PC-3 (cell line): Measurements from ENCODE around the gene PKNOX2. TPM values are rescaled to one million over a fixed set of nuclear protein-coding genes. Genes with fewer than 3 reads are reported as not detected.
A peak's percentile ranks its signal among the peaks of the same experiment; 100 is the strongest.

Source experiments
- ATAC-seq: fragments of 200-7000 bp; cut with Tn5 transposase; 2 replicates; pipeline ENCODE4 v1.9.1; 2020; ENCODE audit warnings: mild to moderate bottlenecking, moderate library complexity
- BruUV-seq: library from RNA; stranded (reverse); fragments of 400-500 nt; replicated peaks from 2 replicates; lab custom pipeline; 2021; lab: Mats Ljungman, UMichigan
- CTCF ChIA-PET: fragments of 300-600 bp; sonication (Branson Sonifier 250); formaldehyde crosslinking; loops from one replicate; lab custom pipeline; 2022; ENCODE audit warnings: antibody characterized with exemption; lab: Charles Lee
- POLR2A ChIA-PET: fragments of 300-600 bp; sonication (Branson Sonifier 250); formaldehyde crosslinking; loops from one replicate; lab custom pipeline; 2022; ENCODE audit warnings: antibody characterized with exemption; ENCODE audit not compliant: unreplicated experiment; lab: Charles Lee
- DNase-seq: peaks from one replicate; pipeline ENCODE4 v3.0.0-alpha.2; 2015
- H2AFZ ChIP-seq: fragments of 300-600 bp; sonication (generic); 2 replicates; pipeline ENCODE4 v1.6.0; 2016; ENCODE audit warnings: antibody characterized with exemption, low read length
- H3F3A ChIP-seq: fragments of 300-600 bp; sonication (generic); one replicate; pipeline ENCODE4 v1.6.0; 2017; ENCODE audit warnings: antibody characterized with exemption, low read length, control low read depth, mild to moderate bottlenecking; ENCODE audit not compliant: unreplicated experiment
- H3K27ac ChIP-seq: fragments of 300-600 bp; sonication (generic); 2 replicates; pipeline ENCODE4 v1.5.1; 2016; ENCODE audit warnings: mild to moderate bottlenecking, low read length
- H3K27me3 ChIP-seq: fragments of 300-600 bp; sonication (generic); 2 replicates; pipeline ENCODE4 v1.6.1; 2016; ENCODE audit warnings: low read length, mixed read lengths
- H3K36me3 ChIP-seq: fragments of 300-600 bp; sonication (generic); 2 replicates; pipeline ENCODE4 v1.6.1; 2016; ENCODE audit warnings: low read depth, mixed run types, low read length, mixed read lengths
- H3K4me1 ChIP-seq: fragments of 300-600 bp; sonication (generic); 2 replicates; pipeline ENCODE4 v1.5.1; 2016; ENCODE audit warnings: low read length; ENCODE audit not compliant: insufficient read depth
- H3K4me2 ChIP-seq: fragments of 300-600 bp; sonication (generic); 2 replicates; pipeline ENCODE4 v1.6.0; 2016; ENCODE audit warnings: low read length
- H3K4me3 ChIP-seq: fragments of 300-600 bp; sonication (generic); 2 replicates; pipeline ENCODE4 v1.5.1; 2016; ENCODE audit warnings: mild to moderate bottlenecking, low read length, mixed read lengths
- H3K79me2 ChIP-seq: fragments of 300-600 bp; sonication (generic); 2 replicates; pipeline ENCODE4 v1.6.1; 2017; ENCODE audit warnings: low read length, mixed read lengths
- H3K9ac ChIP-seq: fragments of 300-600 bp; sonication (generic); 2 replicates; pipeline ENCODE4 v1.6.0; 2016; ENCODE audit warnings: mild to moderate bottlenecking, low read length
- H3K9me2 ChIP-seq: fragments of 300-600 bp; sonication (generic); replicated peaks from 2 replicates; pipeline ENCODE4 v1.6.1; 2016; ENCODE audit warnings: mixed run types, low read length, mixed read lengths
- H3K9me3 ChIP-seq: fragments of 300-600 bp; sonication (generic); 2 replicates; pipeline ENCODE4 v1.6.1; 2016; ENCODE audit warnings: low read length, mixed read lengths
- H4K20me1 ChIP-seq: fragments of 300-600 bp; sonication (generic); 2 replicates; pipeline ENCODE4 v1.6.1; 2016; ENCODE audit warnings: low read length, mixed read lengths
- CTCF ChIP-seq: fragments of 300-600 bp; sonication (generic); conservative IDR thresholded peaks from 2 replicates; pipeline ENCODE4 v1.5.1; 2017; ENCODE audit warnings: antibody characterized with exemption, low read depth, mild to moderate bottlenecking, low read length
- EZH2 ChIP-seq: fragments of 300-600 bp; sonication (generic); IDR thresholded peaks from one replicate; pipeline ENCODE4 v1.6.1; 2017; ENCODE audit warnings: antibody characterized with exemption, mild to moderate bottlenecking, low read length; ENCODE audit not compliant: unreplicated experiment
- EZH2phosphoT487 ChIP-seq: fragments of 300-600 bp; sonication (generic); IDR thresholded peaks from 2 replicates; pipeline ENCODE4 v1.6.1; 2018; ENCODE audit warnings: mild to moderate bottlenecking, antibody characterized with exemption, low read length, borderline replicate concordance
- intact Hi-C: fragments of 100-400 bp; cut with micrococcal nuclease; formaldehyde crosslinking; loops from 2 replicates; pipeline ENCODE4 v1.9.0; 2023
- total RNA-seq: library from RNA; depleted of rRNA; stranded (reverse); fragments of >200 nt; gene quantifications from 2 replicates; pipeline ENCODE4 v1.2.3, GENCODE V29; 2014

PKNOX2 gene
- total RNA-seq, 1 experiment from 2014 or later = not detected

GRCh38 chr11:125418396-125418795, 253.8 kb downstream of the PKNOX2 start:
- Histone ChIP-seq H3K9me2 (no peaks in the 10 kb centered on the region), H3K9ac (no peak overlapping the region), H3K9me3 (no peaks in the 10 kb centered on the region), H3K4me3 (no peak overlapping the region), H4K20me1 (no peaks in the 10 kb centered on the region), H2AFZ (no peak overlapping the region), H3K27ac (no peak overlapping the region), H3K4me1 (no peaks in the 10 kb centered on the region), H3K4me2 (no peak overlapping the region), H3F3A (no peaks in the 10 kb centered on the region), H3K27me3 (peaks cover 58% of the 10 kb centered on the region), H3K79me2 (no peaks in the 10 kb centered on the region), H3K36me3 (no peaks in the 10 kb centered on the region)
- ChIA-PET POLR2A (no interaction called here), CTCF (no interaction called here)
- TF ChIP-seq EZH2 = no peak
- no peak for TF ChIP-seq CTCF
- no peak for TF ChIP-seq EZH2phosphoT487
- ATAC-seq (no peak), DNase-seq (no peak)
- no TSS peak for BruUV-seq
- intact Hi-C loops = no loop called here

GRCh38 chr11:125422681-125423080, 258.1 kb downstream of the PKNOX2 start:
- ATAC-seq = no peak
- Histone ChIP-seq H3K36me3 (no peaks in the 10 kb centered on the region), H3F3A (no peaks in the 10 kb centered on the region), H3K9ac (no peak overlapping the region), H3K4me1 (no peaks in the 10 kb centered on the region), H3K4me2 (no peak overlapping the region), H4K20me1 (no peaks in the 10 kb centered on the region), H3K9me2 (no peaks in the 10 kb centered on the region), H2AFZ (no peak overlapping the region), H3K9me3 (no peaks in the 10 kb centered on the region), H3K79me2 (no peaks in the 10 kb centered on the region), H3K4me3 (no peak overlapping the region), H3K27me3 (peaks cover 77% of the 10 kb centered on the region), H3K27ac (no peak overlapping the region)
- intact Hi-C loops = loop anchor here (5.0 kb wide), 1 partner anchor 450 kb away; no protein-coding TSS in a partner anchor
- POLR2A ChIA-PET = no interaction called here
- no TSS peak for BruUV-seq
- TF ChIP-seq EZH2phosphoT487 (no peak), EZH2 (no peak), CTCF (no peak)
- CTCF ChIA-PET = no interaction called here
- DNase-seq = no peak

GRCh38 chr11:125423247-125423849, 258.8 kb downstream of the PKNOX2 start:
- CTCF ChIA-PET = interaction anchor here (0.6 kb wide), 1 partner anchor 219 kb away, joined by 3 read pairs; no protein-coding TSS in a partner anchor
- no peaks in the 10 kb centered on the region for H3K9me3 ChIP-seq
- H4K20me1 ChIP-seq = no peaks in the 10 kb centered on the region
- BruUV-seq = no TSS peak
- peak; percentile 58 for ATAC-seq
- no peaks in the 10 kb centered on the region for H3K9me2 ChIP-seq
- H2AFZ ChIP-seq = no peak overlapping the region
- H3K4me3 ChIP-seq = no peak overlapping the region
- no peak overlapping the region for H3K9ac ChIP-seq
- POLR2A ChIA-PET = no interaction called here
- intact Hi-C loops = loop anchor here (5.0 kb wide), 1 partner anchor 449 kb away; no protein-coding TSS in a partner anchor
- peaks cover 76% of the 10 kb centered on the region for H3K27me3 ChIP-seq
- no peaks in the 10 kb centered on the region for H3K79me2 ChIP-seq
- H3K27ac ChIP-seq = no peak overlapping the region
- H3K4me1 ChIP-seq = no peaks in the 10 kb centered on the region
- no peaks in the 10 kb centered on the region for H3K36me3 ChIP-seq
- no peak overlapping the region for H3K4me2 ChIP-seq
- H3F3A ChIP-seq = no peaks in the 10 kb centered on the region
- TF ChIP-seq EZH2phosphoT487 = no peak
- peak; percentile 85 for TF ChIP-seq CTCF
- TF ChIP-seq EZH2 = no peak
- DNase-seq = peak; percentile 52
